DOHH2 (cell line): ENCODE data around the gene DCTN2.

ENCODE experiments used
- CTCF ChIP-seq: fragments of 200-600 bp; sonication (generic); IDR thresholded peaks from one replicate; pipeline ENCODE4 v1.5.1; 2014; ENCODE audit warnings: antibody characterized with exemption, mild to moderate bottlenecking, low read depth, low read length; ENCODE audit not compliant: poor library complexity, severe bottlenecking
- EZH2phosphoT487 ChIP-seq: fragments of 200-600 bp; sonication (generic); IDR thresholded peaks from 2 replicates; pipeline ENCODE4 v1.6.1; 2017; ENCODE audit warnings: borderline replicate concordance, mild to moderate bottlenecking, antibody characterized with exemption, low read length, moderate library complexity, mixed read lengths

- TF ChIP-seq CTCF (no peak), EZH2phosphoT487 (no peak)
Measured at GRCh38 chr12:57586832-57587429, 39.9 kb upstream of the DCTN2 start.
